ENCODE measurements around the gene NOC4L.
"Not testable (repeated sequence)": the region's sequence is repeated elsewhere in the genome, so short reads cannot be mapped to it uniquely, and the experiment has no call there.

The NOC4L gene

GRCh38 chr12:132118876-132119275 is 25.4 kb upstream of the NOC4L start:
- intact Hi-C loops (cut with DNase I), result no loop called here
- no peak for DNase-seq

- intact Hi-C loops (cut with DNase I), result no loop called here
- DNase-seq, result no peak
Observed at GRCh38 chr12:132121283-132121682, 23.0 kb upstream of the NOC4L start.

- no peak for DNase-seq
- intact Hi-C loops (cut with DNase I), result no loop called here
Observed at GRCh38 chr12:132123970-132124765, 20.1 kb upstream of the NOC4L start.

GRCh38 chr12:132124766-132125425 is 19.4 kb upstream of the NOC4L start:
- peak in 1 of 42 donors; percentile 16 for DNase-seq
- intact Hi-C loops (cut with DNase I), result no loop called here

- intact Hi-C loops (cut with DNase I), result no loop called here
- DNase-seq, result no peak
Observed at GRCh38 chr12:132125736-132126135, 18.5 kb upstream of the NOC4L start.

GRCh38 chr12:132127041-132127440 is 17.2 kb upstream of the NOC4L start:
- intact Hi-C loops (cut with DNase I), result no loop called here
- DNase-seq, result peak in 1 of 42 donors; percentile 9

GRCh38 chr12:132129007-132129406 is 15.2 kb upstream of the NOC4L start:
- DNase-seq, result no peak
- intact Hi-C loops (cut with DNase I), result no loop called here

- intact Hi-C loops (cut with DNase I), result no loop called here
- peak in 5 of 42 donors; percentile 11 to 58 (median 42) for DNase-seq
Observed at GRCh38 chr12:132130690-132131089, 13.6 kb upstream of the NOC4L start.

- DNase-seq, result peak in 1 of 42 donors; percentile 13
- intact Hi-C loops (cut with DNase I), result no loop called here
Observed at GRCh38 chr12:132131229-132131628, 13.0 kb upstream of the NOC4L start.

- DNase-seq, result peak in 26 of 42 donors; percentile 13 to 74 (median 48)
- intact Hi-C loops (cut with DNase I), result no loop called here
Observed at GRCh38 chr12:132131952-132132351, 12.3 kb upstream of the NOC4L start.

- intact Hi-C loops (cut with DNase I), result no loop called here
- DNase-seq, result no peak
Observed at GRCh38 chr12:132132609-132133430, 11.4 kb upstream of the NOC4L start.

GRCh38 chr12:132133952-132134652 is 10.2 kb upstream of the NOC4L start:
- DNase-seq, result no peak
- intact Hi-C loops (cut with DNase I), result no loop called here

- DNase-seq; intact Hi-C loops (cut with DNase I): not testable (repeated sequence)
Observed at GRCh38 chr12:132134653-132135183, 9.5 kb upstream of the NOC4L start.

- intact Hi-C loops (cut with DNase I); DNase-seq: not testable (repeated sequence)
Observed at GRCh38 chr12:132136226-132136625, 8.0 kb upstream of the NOC4L start.

- peak in 4 of 42 donors; percentile 12 to 27 (median 16) for DNase-seq
Observed at GRCh38 chr12:132137483-132138125, 6.7 kb upstream of the NOC4L start.

GRCh38 chr12:132138941-132139871 is 5.1 kb upstream of the NOC4L start:
- intact Hi-C loops (cut with DNase I), result no loop called here
- peak in 6 of 42 donors; percentile 2 to 29 (median 10) for DNase-seq

More at GRCh38 chr12:132137483-132138125, 6.7 kb upstream of the NOC4L start:
- intact Hi-C loops (cut with DNase I), result no loop called here

GRCh38 chr12:132139912-132140311 is 4.3 kb upstream of the NOC4L start:
- intact Hi-C loops (cut with DNase I), result no loop called here
- DNase-seq, result peak in 4 of 42 donors; percentile 10 to 37 (median 12)
